Measurements from ENCODE around the gene PARD3.

GRCh38 chr10:34252111-34252510 lies 563.0 kb downstream of the PARD3 start:
- TF ChIP-seq POLR2A (IDR thresholded peaks at IDR 0.05) = no peak
- no peak for TF ChIP-seq CTCF (IDR thresholded peaks at IDR 0.05)
